Bronchial smooth muscle cell (primary cell): ENCODE results near the gene EZH1. TPM values are rescaled to one million over a fixed set of nuclear protein-coding genes. Genes with fewer than 3 reads are reported as not detected.

ENCODE experiments used
- total RNA-seq: library from RNA; depleted of rRNA; stranded (reverse); fragments of >200 nt; gene quantifications from 2 replicates; pipeline ENCODE4 v1.2.1, GENCODE V29; 2014

The EZH1 gene
- 13.4 and 16.7 TPM in 2 replicates for total RNA-seq

DNA sequence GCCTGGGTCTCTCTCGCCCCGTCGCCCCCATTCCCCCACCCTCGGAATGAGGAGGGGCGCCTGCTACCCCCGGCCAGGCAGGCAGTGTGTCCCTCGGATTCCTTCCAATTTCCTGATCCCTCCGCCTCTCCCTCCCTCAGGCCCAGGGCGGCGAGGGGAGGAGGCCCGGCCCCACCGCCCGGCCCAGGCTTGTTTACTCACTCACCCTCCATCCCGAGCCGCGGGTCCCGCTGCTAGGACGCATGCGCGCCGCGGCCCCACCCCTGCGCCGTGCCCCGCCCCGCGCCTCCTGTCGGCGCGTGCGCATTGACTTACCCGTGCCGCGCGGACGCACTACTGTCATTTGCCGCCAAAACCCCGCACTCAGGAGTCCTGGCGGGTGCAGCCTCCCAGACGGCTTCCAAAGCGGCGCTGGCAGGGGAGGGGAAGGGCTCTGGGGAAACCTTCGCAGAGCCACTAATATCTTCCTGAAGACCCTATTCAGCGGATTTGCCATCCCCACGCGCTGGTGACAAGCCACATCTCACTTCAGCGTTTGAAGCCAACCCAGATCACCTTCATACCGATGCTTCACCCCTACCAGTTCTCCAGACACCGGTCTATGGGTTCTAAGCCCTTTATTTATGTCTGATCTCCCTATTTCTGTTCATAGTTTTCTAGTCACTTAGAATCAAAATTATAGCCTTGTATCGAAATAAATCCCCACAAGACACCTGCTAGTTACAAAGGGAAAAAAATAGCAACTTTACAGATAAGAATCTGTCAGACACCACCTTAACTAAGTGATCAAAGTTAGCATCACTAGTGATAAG, at the start of gene EZH1:
EZH1 (minus strand) TSS at position 235 of the 812 bp plus-strand sequence. CDS start 16,099 bp downstream, outside the sequence.

GRCh38 chr17:42779936-42780850, 35.4 kb upstream of the EZH1 start, which contains the start of gene WNK4:
Gene WNK4, plus strand, starts transcription at chr17:42780610. Its CDS starts 89 bp downstream, at chr17:42780699.

DNA sequence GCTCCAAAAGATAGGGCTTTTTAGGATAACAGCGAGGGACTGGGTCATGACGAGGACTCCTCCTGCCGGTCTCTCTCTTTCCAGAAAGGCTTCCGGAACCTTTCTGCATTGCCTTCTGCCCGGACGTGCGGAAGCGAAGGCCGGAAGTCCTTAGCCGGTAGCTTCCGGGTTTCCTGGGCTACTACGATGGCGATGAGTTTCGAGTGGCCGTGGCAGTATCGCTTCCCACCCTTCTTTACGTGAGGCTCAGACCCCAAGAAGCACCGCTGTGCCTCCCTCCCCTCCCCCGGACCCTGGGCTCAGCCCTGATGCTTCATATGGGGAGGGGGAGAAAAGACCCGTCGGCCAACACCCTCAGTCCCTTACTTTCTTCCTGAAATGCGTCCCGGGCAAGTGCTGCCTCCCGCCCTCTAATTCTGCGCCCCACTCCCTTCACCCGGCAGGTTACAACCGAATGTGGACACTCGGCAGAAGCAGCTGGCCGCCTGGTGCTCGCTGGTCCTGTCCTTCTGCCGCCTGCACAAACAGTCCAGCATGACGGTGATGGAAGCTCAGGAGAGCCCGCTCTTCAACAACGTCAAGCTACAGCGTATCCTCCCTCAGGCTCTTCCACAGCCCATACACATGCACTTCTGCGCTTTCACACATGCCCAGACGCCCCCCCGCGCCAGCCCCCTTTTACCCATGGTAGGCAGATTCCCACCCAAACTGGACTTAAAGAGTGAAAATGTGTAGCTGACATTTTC, 28.6 kb upstream of the EZH1 start, which contains the start of gene VPS25:
VPS25 (plus strand) TSS at position 160 of the 746 bp plus-strand sequence; CDS start at position 187, 27 bp downstream.

GRCh38 chr17:42760652-42761581, 16.1 kb upstream of the EZH1 start, which contains the start of gene RAMP2:
Gene RAMP2, plus strand, starts transcription at chr17:42761227. Its CDS starts 35 bp downstream, at chr17:42761262.

GRCh38 chr17:42681976-42682721, 62.7 kb downstream of the EZH1 start, which contains the start of gene CNTNAP1:
Gene CNTNAP1, plus strand, starts transcription at chr17:42682531. Its CDS starts 299 bp downstream, at chr17:42682830.

GRCh38 chr17:42676424-42677011, 68.3 kb downstream of the EZH1 start, which contains the start of gene PLEKHH3:
Gene PLEKHH3, minus strand, starts transcription at chr17:42676994. Its CDS starts 431 bp downstream, at chr17:42676563.

DNA sequence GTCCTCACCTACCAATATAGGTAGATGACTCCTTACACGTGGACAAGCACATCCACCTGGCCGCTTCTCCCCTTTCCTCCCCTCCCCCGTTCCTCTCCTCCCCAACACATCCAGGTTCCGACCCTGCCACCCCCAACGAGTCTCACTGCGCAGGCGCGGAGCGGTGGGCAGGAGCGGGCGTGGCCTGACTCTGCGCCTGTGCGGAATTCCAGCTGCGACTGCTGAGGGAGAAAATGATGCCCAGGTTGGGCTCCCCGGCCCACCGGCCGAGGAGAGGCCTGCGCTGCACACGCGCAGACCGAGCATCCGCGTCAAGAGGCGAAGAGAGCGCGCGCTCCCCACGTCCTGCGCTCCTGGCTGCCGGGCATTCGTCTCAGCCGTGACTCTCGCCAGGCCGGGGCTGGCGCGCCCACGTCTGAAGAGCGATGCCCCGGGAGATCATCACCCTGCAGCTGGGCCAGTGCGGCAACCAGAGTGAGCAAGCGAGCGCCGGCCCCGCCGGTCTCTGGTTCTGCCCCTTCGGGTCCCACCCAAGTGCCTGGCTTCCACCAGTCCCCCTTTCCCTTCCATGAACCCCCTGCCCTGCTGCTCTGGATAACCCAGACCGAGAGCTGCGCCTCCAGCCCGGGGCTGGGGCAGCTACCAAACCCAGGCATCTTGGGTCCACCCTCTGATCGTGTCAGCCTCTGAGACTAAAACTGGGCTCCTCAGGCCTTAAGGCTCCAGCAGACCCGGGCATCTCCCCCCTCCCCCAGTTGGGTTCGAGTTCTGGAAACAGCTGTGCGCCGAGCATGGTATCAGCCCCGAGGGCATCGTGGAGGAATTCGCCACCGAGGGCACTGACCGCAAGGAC, 85.5 kb downstream of the EZH1 start, which contains the start of gene TUBG2:
TUBG2 (plus strand) TSS at position 206 of the 853 bp plus-strand sequence; CDS start at position 426, 220 bp downstream.

Other genes with a start within 250 kb of the EZH1 start
- 29.1 and 32.9 TPM in 2 replicates for gene NAGLU, start 208.8 kb downstream of the EZH1 start, total RNA-seq
- gene HSD17B1, start 192.1 kb downstream of the EZH1 start, total RNA-seq = 1.5 and 5.7 TPM in 2 replicates
- 6.4 and 7.7 TPM in 2 replicates for gene COASY, start 182.9 kb downstream of the EZH1 start, total RNA-seq
- gene MLX, start 177.9 kb downstream of the EZH1 start, total RNA-seq = 30.1 and 31.0 TPM in 2 replicates
- gene PSMC3IP, start 167.3 kb downstream of the EZH1 start, total RNA-seq = 2.1 and 2.4 TPM in 2 replicates
- gene RETREG3, start 135.7 kb downstream of the EZH1 start, total RNA-seq = 40.4 and 41.9 TPM in 2 replicates
- gene TUBG1, start 135.4 kb downstream of the EZH1 start, total RNA-seq = 12.3 TPM in 2 replicates
- gene TUBG2, start 85.8 kb downstream of the EZH1 start, total RNA-seq = 7.8 and 8.8 TPM in 2 replicates
- 10.1 and 12.9 TPM in 2 replicates for gene PLEKHH3, start 68.0 kb downstream of the EZH1 start, total RNA-seq
- 2.0 and 5.8 TPM in 2 replicates for gene CCR10, start 63.2 kb downstream of the EZH1 start, total RNA-seq
- gene CNTNAP1, start 62.5 kb downstream of the EZH1 start, total RNA-seq = 23.4 and 39.4 TPM in 2 replicates
- 0.17 TPM in 1 of 2 replicates, not detected in the other for gene RAMP2, start 16.2 kb upstream of the EZH1 start, total RNA-seq
- gene VPS25, start 28.4 kb upstream of the EZH1 start, total RNA-seq = 46.5 and 50.2 TPM in 2 replicates
- gene WNK4, start 35.6 kb upstream of the EZH1 start, total RNA-seq = 0.09 and 0.32 TPM in 2 replicates
- 70.6 and 86.2 TPM in 2 replicates for gene COA3, start 53.7 kb upstream of the EZH1 start, total RNA-seq
- gene CNTD1, start 53.8 kb upstream of the EZH1 start, total RNA-seq = 0.16 and 0.94 TPM in 2 replicates
- 170 and 185 TPM in 2 replicates for gene BECN1, start 79.2 kb upstream of the EZH1 start, total RNA-seq
- 42.0 and 50.3 TPM in 2 replicates for gene PSME3, start 88.4 kb upstream of the EZH1 start, total RNA-seq
- 0.32 and 0.60 TPM in 2 replicates for gene AOC2, start 99.5 kb upstream of the EZH1 start, total RNA-seq
- 0.16 and 1.9 TPM in 2 replicates for gene AOC3, start 106.2 kb upstream of the EZH1 start, total RNA-seq
- gene G6PC1, start 155.8 kb upstream of the EZH1 start, total RNA-seq = 0.16 TPM in 1 of 2 replicates, not detected in the other
- gene AARSD1, start 219.4 kb upstream of the EZH1 start, total RNA-seq = 27.6 and 29.8 TPM in 2 replicates
- gene PTGES3L, start 235.0 kb upstream of the EZH1 start, total RNA-seq = 0.16 TPM in 1 of 2 replicates, not detected in the other
- 5.4 and 7.4 TPM in 2 replicates for gene RUNDC1, start 235.5 kb upstream of the EZH1 start, total RNA-seq